Keratinocyte (primary cell): ENCODE measurements around the gene GPC5. TPM values are rescaled to one million over a fixed set of nuclear protein-coding genes. Genes with fewer than 3 reads are reported as not detected.

Source experiments
- DNase-seq: peaks from one replicate; pipeline ENCODE4 v3.0.0-alpha.2; 2011; ENCODE audit warnings: low read depth, missing footprints, low spot score
- FAIRE-seq: peaks from 2 replicates; lab custom pipeline; 2011; peaks lifted over from hg19 to GRCh38; lab: Jason Lieb, UNC
- H2AFZ ChIP-seq: 2 replicates; pipeline ENCODE4 v1.6.0; 2012; ENCODE audit warnings: low read length, control low read depth, inconsistent platforms; ENCODE audit not compliant: control insufficient read depth
- H3K27ac ChIP-seq: 2 replicates; pipeline ENCODE4 v1.5.1; 2011; ENCODE audit warnings: low read length; ENCODE audit not compliant: control insufficient read depth, insufficient read depth
- H3K27me3 ChIP-seq: 3 replicates; pipeline ENCODE4 v1.6.0; 2011; ENCODE audit warnings: low read length; ENCODE audit not compliant: control insufficient read depth, insufficient read depth; ENCODE audit errors: extremely low read depth
- H3K36me3 ChIP-seq, 2 experiments: 2 replicates in 1 of 2; 3 replicates in 1 of 2; pipeline ENCODE4 v1.5.1; 2011; ENCODE audit warnings: low read length in 2 of 2, mild to moderate bottlenecking in 1 of 2; ENCODE audit not compliant: control insufficient read depth in 2 of 2, insufficient read depth in 2 of 2; ENCODE audit errors: extremely low read depth in 1 of 2
- H3K4me1 ChIP-seq: 3 replicates; pipeline ENCODE4 v1.5.1; 2011; ENCODE audit warnings: low read length; ENCODE audit not compliant: control insufficient read depth, insufficient read depth; ENCODE audit errors: extremely low read depth
- H3K4me2 ChIP-seq: 3 replicates; pipeline ENCODE4 v1.6.0; 2011; ENCODE audit warnings: low read depth, low read length; ENCODE audit not compliant: control insufficient read depth, insufficient read depth; ENCODE audit errors: extremely low read depth
- H3K4me3 ChIP-seq, 3 experiments: fragments of 200-600 bp in 1 of 3; sonication (generic) in 1 of 3; 2 replicates in 2 of 3; 3 replicates in 1 of 3; pipeline ENCODE4 v1.5.1; 2011 to 2016; ENCODE audit warnings: low read length in 3 of 3, mild to moderate bottlenecking in 3 of 3, control low read depth in 2 of 3, inconsistent platforms in 1 of 3, low read depth in 1 of 3, mixed read lengths in 1 of 3, mixed run types in 1 of 3, moderate library complexity in 1 of 3; ENCODE audit not compliant: control insufficient read depth in 2 of 3, insufficient read depth in 2 of 3; ENCODE audit errors: extremely low read depth in 1 of 3
- H3K79me2 ChIP-seq: 2 replicates; pipeline ENCODE4 v1.6.0; 2012; ENCODE audit warnings: low read length; ENCODE audit not compliant: control insufficient read depth, insufficient read depth
- H3K9ac ChIP-seq: 3 replicates; pipeline ENCODE4 v1.6.0; 2011; ENCODE audit warnings: low read length; ENCODE audit not compliant: control insufficient read depth, insufficient read depth; ENCODE audit errors: extremely low read depth
- H3K9me1 ChIP-seq: 3 replicates; pipeline ENCODE4 v1.6.0; 2011; ENCODE audit warnings: low read length; ENCODE audit not compliant: control insufficient read depth, insufficient read depth; ENCODE audit errors: extremely low read depth
- H3K9me3 ChIP-seq: 2 replicates; pipeline ENCODE4 v1.5.1; 2012; ENCODE audit warnings: low read depth, low read length; ENCODE audit not compliant: control insufficient read depth
- H4K20me1 ChIP-seq: 3 replicates; pipeline ENCODE4 v1.6.0; 2011; ENCODE audit warnings: low read length; ENCODE audit not compliant: control insufficient read depth, insufficient read depth; ENCODE audit errors: extremely low read depth
- EZH2 ChIP-seq: IDR thresholded peaks from one replicate; pipeline ENCODE4 v1.6.1; 2012; ENCODE audit warnings: inconsistent platforms, mild to moderate bottlenecking, low read length, moderate library complexity
- dilution Hi-C: fragments of 300-500 bp; cut with MboI; formaldehyde crosslinking; loops from one replicate; pipeline ENCODE4 v1.7.0; 2020; ENCODE audit warnings: low sequenced_read_pairs; ENCODE audit not compliant: extremely low pct_ligation_motif_present
- polyA plus RNA-seq, 5 experiments: library from polyadenylated mRNA; depleted of rRNA in 3 of 5; stranded (reverse) in 3 of 5; stranded (forward) in 1 of 5; unstranded in 1 of 5; fragments of >200 nt; gene quantifications; 1 replicate in 1 of 5; 2 replicates in 3 of 5; 3 replicates in 1 of 5; pipeline versions ENCODE4 v1.2.1 to v1.2.3, GENCODE V29; 2011 to 2012; ENCODE audit warnings: missing spikeins in 2 of 5, low read depth in 1 of 5, low replicate concordance in 1 of 5
- TF ChIP-seq, protein P1 (sequence below), 3 experiments: IDR thresholded peaks in 1 of 3; conservative IDR thresholded peaks in 1 of 3; optimal IDR thresholded peaks in 1 of 3; 2 replicates in 2 of 3; 3 replicates in 1 of 3; pipeline versions ENCODE3 to v1.5.1; 2011; ENCODE audit warnings: low read length in 3 of 3, mild to moderate bottlenecking in 3 of 3, moderate library complexity in 2 of 3, control low read depth in 1 of 3, inconsistent platforms in 1 of 3; ENCODE audit not compliant: insufficient read depth in 2 of 3; ENCODE audit errors: extremely low read depth in 1 of 3

Gene GPC5
- polyA plus RNA-seq, 1 donor (not counting 4 experiments of a cell fraction or from before 2014, with no cell fraction given), result 0.10 TPM

DNA sequence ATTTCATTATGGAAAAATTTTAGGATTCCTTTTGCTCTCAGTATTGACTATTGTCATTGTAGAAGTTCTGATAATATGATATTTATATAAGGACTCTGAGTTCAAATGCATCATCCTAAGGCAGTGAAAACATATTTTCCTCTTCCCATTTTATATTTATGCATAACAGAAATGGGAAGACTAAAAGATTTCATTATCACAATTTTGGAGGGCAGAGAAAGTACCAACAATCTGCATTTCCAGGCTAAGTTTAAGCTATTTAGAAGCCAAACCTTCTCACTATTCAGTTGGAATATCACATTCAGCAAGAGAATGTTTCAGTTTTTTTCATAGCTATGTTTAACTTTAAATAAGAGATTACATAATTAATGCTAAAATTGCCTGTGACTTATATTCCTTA, 1269.7 kb downstream of the GPC5 start:
- FAIRE-seq, result no peak

DNA sequence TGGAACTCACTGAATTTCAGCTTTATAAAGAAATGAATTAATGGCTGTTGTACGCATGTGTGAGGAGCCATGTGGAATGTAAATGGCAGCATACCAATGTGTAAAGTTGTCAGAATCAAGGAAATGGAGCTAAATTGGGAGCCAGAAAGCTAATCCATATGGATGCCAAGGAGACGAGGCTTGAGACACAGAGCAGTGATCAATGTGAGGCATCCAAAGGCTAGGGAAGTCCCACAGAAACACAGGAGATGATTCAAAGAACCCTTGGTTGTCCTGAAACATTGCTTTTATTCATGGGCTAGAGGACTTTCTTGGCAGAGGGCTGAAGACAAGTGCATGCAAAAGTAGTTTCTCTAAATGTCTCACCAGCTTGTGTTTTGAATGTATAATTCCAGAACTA, 1271.7 kb downstream of the GPC5 start:
- Histone ChIP-seq H3K36me3 (no peaks in the 10 kb centered on the region), H2AFZ (no peak overlapping the region), H3K4me2 (no peak overlapping the region), H3K27me3 (no peaks in the 10 kb centered on the region), H3K9ac (no peak overlapping the region), H3K9me1 (no peaks in the 10 kb centered on the region), H3K4me3 (no peak overlapping the region), H3K79me2 (no peaks in the 10 kb centered on the region), H4K20me1 (no peaks in the 10 kb centered on the region), H3K9me3 (no peaks in the 10 kb centered on the region), H3K27ac (no peak overlapping the region), H3K4me1 (no peaks in the 10 kb centered on the region)
- no peak for TF ChIP-seq EZH2
- TF ChIP-seq, protein P1, sequence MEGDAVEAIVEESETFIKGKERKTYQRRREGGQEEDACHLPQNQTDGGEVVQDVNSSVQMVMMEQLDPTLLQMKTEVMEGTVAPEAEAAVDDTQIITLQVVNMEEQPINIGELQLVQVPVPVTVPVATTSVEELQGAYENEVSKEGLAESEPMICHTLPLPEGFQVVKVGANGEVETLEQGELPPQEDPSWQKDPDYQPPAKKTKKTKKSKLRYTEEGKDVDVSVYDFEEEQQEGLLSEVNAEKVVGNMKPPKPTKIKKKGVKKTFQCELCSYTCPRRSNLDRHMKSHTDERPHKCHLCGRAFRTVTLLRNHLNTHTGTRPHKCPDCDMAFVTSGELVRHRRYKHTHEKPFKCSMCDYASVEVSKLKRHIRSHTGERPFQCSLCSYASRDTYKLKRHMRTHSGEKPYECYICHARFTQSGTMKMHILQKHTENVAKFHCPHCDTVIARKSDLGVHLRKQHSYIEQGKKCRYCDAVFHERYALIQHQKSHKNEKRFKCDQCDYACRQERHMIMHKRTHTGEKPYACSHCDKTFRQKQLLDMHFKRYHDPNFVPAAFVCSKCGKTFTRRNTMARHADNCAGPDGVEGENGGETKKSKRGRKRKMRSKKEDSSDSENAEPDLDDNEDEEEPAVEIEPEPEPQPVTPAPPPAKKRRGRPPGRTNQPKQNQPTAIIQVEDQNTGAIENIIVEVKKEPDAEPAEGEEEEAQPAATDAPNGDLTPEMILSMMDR (optimal IDR thresholded peaks at IDR 0.05 in 1 of 3, IDR thresholded peaks at IDR 0.05 in 1 of 3, conservative IDR thresholded peaks at IDR 0.05 in 1 of 3; ENCODE audit: extremely low read depth in 1 of 3, insufficient read depth in 2 of 3, low read length in 3 of 3), result no peak
- DNase-seq, result no peak
- no peak for FAIRE-seq
- dilution Hi-C loops, result no loop called here

More for the DNA sequence above, 1269.7 kb downstream of the GPC5 start:
- TF ChIP-seq, protein P1 (optimal IDR thresholded peaks at IDR 0.05 in 1 of 3, IDR thresholded peaks at IDR 0.05 in 1 of 3, conservative IDR thresholded peaks at IDR 0.05 in 1 of 3; ENCODE audit: extremely low read depth in 1 of 3, insufficient read depth in 2 of 3, low read length in 3 of 3), result no peak
- no peak for TF ChIP-seq EZH2
- Histone ChIP-seq H3K9ac (no peak overlapping the region), H3K9me3 (no peaks in the 10 kb centered on the region), H3K27ac (no peak overlapping the region), H2AFZ (no peak overlapping the region), H3K4me1 (no peaks in the 10 kb centered on the region), H3K9me1 (no peaks in the 10 kb centered on the region), H3K4me2 (no peak overlapping the region), H4K20me1 (no peaks in the 10 kb centered on the region), H3K27me3 (no peaks in the 10 kb centered on the region), H3K4me3 (no peak overlapping the region), H3K36me3 (no peaks in the 10 kb centered on the region), H3K79me2 (no peaks in the 10 kb centered on the region)
- dilution Hi-C loops, result no loop called here
- no peak for DNase-seq
